Medulla oblongata (tissue), 1 donor: ENCODE results near the gene CDH13.

Experiments used
- DNase-seq: peaks from one replicate; pipeline ENCODE4 v3.0.0-alpha.2; 2015; ENCODE audit errors: extremely low spot score

Gene CDH13

GRCh38 chr16:82626791-82627261 is at the start of gene CDH13:
TSS of gene CDH13 (plus strand) at chr16:82626969.
- no peak for DNase-seq

- peak; percentile 79 for DNase-seq
Observed at GRCh38 chr16:82580298-82580890, 46.4 kb upstream of the CDH13 start.

GRCh38 chr16:82582975-82583374 is 43.8 kb upstream of the CDH13 start:
- no peak for DNase-seq

GRCh38 chr16:82583422-82583821 is 43.3 kb upstream of the CDH13 start:
- DNase-seq: no peak

GRCh38 chr16:82584553-82585152 is 42.1 kb upstream of the CDH13 start:
- no peak for DNase-seq

GRCh38 chr16:82585675-82586074 is 41.1 kb upstream of the CDH13 start:
- no peak for DNase-seq

- no peak for DNase-seq
Observed at GRCh38 chr16:82586130-82586529, 40.6 kb upstream of the CDH13 start.

- no peak for DNase-seq
Observed at GRCh38 chr16:82587289-82587688, 39.5 kb upstream of the CDH13 start.

GRCh38 chr16:82589407-82589806 is 37.4 kb upstream of the CDH13 start:
- no peak for DNase-seq

GRCh38 chr16:82594114-82594513 is 32.7 kb upstream of the CDH13 start:
- no peak for DNase-seq

GRCh38 chr16:82598771-82599170 is 28.0 kb upstream of the CDH13 start:
- no peak for DNase-seq

- DNase-seq: no peak
Observed at GRCh38 chr16:82601989-82602640, 24.7 kb upstream of the CDH13 start.

GRCh38 chr16:82603784-82604411 is 22.9 kb upstream of the CDH13 start:
- DNase-seq: peak; percentile 85

- no peak for DNase-seq
Observed at GRCh38 chr16:82605076-82605475, 21.7 kb upstream of the CDH13 start.

- no peak for DNase-seq
Observed at GRCh38 chr16:82605863-82606620, 20.7 kb upstream of the CDH13 start.

- DNase-seq: no peak
Observed at GRCh38 chr16:82609140-82609539, 17.6 kb upstream of the CDH13 start.

- peak; percentile 68 for DNase-seq
Observed at GRCh38 chr16:82612263-82612662, 14.5 kb upstream of the CDH13 start.

GRCh38 chr16:82616356-82616755 is 10.4 kb upstream of the CDH13 start:
- no peak for DNase-seq

- DNase-seq: no peak
Observed at GRCh38 chr16:82621781-82622180, 5.0 kb upstream of the CDH13 start.

- no peak for DNase-seq
Observed at GRCh38 chr16:82623241-82623640, 3.5 kb upstream of the CDH13 start.

- no peak for DNase-seq
Observed at GRCh38 chr16:82625066-82625968, 1.5 kb upstream of the CDH13 start.
